GM19351 (cell line): ENCODE results near the gene COX19.
"Not testable (repeated sequence)": the region's sequence is repeated elsewhere in the genome, so short reads cannot be mapped to it uniquely, and the experiment has no call there.

Experiments used
- ATAC-seq: cut with Tn5 transposase; IDR thresholded peaks from one replicate; pipeline ENCODE4 v1.9.1; 2021; ENCODE audit warnings: mild to moderate bottlenecking, moderate library complexity; ENCODE audit not compliant: unreplicated experiment

The COX19 gene

DNA sequence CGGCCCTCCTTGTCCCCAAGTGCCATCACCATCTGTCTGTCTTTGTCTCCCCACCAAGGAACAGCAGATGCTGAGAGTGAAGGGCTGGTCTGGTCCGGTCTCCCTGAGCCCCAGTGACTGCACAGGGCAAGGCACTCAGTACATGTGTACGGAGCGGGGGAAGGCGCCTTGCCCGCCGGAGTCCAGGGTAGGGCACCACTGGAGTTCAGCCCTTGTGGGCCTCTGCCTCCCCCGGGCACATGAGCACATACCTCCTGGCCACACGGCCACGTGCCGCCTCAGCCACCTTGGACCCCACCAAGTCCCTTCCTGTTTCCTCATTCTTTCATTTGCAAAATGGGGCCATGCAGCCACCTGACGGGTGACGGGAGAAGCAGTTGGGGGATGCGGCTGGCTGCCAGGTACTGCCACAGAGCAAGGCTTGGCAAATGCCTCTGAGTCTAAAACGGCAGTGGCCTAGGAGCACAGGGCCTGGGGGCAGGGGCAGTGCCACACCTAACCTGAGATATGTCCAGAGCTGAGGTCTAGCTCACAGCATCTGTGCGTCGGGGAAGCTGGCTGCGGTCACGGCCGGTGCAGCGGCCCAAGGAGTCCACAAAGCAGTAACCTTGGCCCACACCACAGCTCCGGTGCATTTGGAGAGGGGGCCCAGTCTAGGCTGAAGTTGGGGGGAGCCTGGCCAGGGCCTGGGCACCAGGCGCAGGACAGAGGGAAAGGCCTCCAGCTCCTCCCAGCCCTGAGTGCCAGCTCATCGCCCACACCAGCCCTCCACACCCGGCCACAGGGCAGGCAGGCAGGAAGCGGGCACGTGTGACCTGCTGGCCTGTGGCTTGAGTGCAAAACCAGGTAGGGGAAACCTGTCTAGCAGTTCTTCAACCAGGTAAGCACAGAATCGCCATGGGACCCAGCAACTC, 26.1 kb downstream of the COX19 start:
- ATAC-seq = no peak

DNA sequence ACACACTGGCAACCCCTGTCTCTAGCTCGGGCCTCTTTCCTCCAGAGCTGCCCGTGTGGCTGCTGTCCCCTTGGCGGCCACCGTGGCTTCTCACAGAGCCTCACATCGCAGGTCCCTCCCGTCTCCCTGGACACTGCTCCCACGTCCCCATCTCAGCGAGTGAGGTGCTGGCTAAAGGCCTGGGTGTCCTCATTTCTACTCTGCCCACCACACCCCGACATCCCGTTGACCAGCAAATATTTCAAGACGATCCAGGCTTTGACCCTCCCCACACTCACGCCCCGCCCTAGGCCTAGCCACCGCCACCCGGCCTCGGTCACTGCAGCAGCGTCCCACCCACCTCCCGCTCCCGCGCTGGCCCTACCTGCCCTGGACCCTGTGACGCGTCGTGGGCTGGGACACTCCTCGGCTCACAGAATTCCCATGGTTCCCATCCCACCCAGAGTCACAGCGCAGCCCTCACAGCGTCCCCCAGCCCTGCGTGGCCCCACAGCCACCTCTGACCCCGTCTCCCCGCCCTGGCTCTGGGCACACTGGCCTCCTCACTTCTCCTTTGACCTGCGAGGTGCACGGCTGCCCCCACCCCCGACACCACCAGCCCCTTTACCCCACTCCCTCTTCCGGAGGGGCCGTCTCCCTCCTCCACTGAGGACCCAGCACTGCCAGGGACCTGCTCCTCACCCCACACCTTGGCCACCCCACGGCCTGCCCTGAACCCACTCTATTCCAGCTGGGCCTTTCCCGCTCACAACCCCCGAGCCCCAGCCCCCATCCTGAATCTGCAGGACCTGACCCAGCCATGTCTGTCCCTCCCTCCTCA, 27.7 kb downstream of the COX19 start:
- no peak for ATAC-seq

DNA sequence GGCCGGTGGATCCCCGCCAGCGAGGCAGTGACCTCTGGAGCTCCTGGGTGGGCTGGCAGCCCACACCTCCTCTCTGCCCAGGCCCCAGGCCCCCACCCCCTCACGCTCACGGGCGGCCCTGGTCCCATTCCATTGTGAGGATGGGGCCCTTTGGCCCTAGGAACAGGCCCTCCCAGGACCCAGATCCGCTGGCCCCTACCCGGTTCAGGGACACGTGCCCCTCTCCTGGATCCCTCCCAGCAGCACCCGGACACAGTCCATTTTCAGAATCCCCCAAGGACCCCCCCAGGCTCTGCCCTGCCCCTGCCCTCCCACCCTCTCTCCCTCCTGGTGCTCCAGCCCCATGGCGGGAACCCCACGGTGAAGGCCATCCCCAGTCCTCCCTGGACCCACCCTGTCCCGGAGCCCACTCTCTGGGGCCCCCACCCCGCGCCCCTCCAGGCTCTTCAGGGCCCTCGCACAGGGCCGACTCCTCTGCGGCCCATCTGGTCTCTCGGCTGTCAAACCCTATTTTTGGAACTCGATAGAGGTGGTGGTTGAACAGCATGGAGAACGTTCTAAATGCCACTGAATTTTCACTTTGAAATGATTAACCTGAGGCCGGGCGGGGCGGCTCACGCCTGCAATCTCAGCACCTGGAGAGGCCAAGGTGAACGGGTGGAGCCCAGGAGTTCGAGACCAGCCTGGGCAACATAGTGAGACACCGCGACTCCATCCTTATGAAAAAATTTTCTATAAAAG, 28.9 kb downstream of the COX19 start:
- ATAC-seq = no peak

DNA sequence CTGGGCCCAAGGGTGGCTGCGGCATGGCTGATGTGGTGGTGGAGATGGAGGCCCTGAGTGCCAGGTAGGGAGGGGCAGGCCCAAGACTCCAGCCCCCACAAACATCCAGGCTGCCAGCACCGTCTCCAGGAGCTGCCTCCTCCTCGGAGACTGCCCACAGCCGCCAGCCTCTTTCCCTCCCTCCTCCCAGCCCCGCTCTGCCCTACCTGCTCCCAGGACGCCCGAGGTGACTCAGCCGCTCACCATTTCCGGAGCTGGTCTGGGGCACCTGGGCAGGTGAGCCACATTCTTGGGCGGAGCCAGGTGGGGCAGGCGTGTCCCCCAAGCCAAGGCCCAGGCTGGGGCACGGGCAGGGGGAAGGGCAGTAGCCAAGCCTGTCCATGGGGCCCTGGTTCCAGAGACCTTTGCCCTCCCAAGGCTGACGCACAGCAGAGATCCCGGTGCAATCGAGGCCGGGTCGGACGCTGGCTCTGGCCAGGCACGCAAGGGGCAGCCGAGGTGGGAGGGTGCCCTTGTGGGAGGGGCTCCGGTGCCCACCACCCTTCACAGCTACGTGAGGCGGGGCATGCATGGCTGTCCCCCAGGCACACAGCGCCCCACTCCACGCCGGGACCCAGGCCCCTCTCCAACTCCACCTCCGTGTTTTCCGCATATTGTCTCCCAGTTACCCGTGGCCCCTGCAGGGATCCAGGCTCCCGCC, 29.6 kb downstream of the COX19 start:
- ATAC-seq = no peak

DNA sequence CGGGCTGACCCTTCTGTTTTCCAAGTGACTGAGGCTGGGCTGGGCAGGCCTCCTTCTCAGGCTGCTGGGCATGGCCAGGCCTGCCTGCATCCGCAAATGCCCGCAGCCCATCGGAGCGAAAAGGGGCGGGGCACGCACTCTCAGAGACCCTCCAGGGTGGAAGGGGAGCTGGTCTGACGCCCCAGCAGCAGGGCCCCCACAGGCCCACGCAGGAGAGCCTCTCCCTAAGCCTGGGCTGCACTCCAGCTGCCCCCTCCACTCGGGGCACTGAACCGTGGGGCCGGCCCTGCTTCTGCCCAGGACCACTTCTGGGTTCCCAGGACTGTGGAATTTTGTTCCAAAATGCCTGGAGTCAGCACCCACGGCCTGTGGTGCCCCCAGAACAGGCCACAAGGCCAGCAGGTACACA, 30.2 kb downstream of the COX19 start:
- ATAC-seq = no peak

DNA sequence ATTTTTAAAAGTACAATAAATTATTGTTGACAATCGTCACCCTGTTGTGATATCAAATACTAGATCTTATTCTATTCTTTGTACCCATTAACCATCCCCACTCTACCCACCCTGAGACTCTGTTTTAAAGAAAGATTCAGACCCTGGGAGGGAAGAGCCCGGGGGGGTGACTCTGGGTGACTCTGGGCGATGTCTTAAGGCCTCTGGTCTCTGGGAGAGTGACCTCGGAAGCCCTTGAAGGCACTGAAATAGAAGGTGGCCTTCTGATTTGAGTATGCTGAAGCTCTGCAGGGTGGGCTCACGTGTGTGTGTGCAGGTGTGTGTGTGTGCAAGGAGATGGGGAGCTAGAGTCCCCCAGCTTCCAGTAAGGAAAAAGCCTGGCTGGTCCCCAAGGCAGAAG, 30.6 kb downstream of the COX19 start:
- ATAC-seq = no peak

DNA sequence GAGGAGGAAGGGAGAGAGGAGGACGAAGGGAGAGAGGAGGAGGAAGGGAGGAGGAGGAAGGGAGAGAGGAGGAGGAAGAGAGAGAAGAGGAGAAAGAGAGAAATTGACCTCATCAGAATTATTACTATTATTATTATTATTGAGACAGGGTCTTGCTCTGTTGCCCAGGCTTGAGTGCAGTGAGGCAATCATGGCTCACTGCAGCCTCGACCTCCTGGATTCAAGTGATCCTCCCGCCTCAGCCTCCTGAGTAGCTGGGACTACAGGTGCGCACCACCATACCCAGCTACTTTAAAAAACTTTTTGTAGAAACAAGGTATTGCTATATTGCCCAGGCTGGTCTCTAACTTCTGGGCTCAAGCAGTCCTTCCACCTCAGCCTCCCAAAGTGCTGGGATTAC, 31.6 kb downstream of the COX19 start:
- ATAC-seq = not testable (repeated sequence)

DNA sequence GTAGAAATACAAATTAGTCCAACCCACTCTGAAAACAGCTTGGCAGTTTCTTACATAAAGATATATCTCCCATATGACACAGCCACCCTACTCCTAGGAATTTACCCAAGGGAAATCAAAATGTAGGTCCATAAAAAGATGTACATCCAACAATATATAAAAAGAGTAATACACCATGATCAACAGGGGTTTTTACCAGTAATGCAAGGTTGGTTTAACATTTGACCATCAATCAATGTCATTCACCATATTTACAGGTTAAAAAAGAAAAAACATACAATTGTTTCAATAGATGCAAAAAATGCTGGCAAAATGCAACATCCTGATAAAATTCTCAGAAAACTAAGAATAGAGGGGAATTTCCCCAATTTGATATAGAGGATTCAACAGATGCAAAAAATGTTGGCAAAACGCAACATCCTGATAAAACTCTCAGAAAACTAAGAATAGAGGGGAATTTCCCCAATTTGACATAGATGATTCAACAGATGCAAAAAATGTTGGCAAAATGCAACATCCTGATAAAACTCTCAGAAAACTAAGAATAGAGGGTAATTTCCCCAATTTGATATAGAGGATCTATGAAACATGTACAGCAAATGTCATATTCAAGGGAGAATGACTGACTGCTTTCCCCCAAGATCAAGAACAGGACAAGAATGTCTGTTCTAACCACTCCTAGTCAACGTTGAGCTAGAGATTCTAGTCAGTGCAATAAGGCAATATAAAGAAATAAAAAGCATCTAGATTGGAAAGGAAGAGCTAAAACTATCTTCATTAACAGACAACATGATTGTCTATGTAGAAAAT, 34.5 kb downstream of the COX19 start:
- no peak for ATAC-seq

DNA sequence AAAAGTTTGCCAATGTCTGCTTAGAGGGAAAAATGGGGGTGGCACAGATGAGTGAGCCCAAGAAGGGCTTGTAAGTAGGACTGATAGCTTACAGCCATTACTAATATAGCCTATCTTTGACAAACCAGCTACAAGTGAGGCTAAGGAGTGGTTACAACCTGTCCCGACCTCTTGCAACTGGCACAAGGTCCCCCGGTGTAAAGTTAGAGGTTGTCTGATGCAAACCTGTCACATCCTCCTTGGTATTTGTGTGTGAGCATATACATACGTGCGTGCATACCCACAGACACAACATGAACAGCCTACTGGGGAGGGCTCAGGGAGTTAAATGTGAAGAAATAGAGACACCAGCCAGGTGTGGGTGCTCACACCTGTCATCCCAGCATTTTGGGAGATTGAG, 35.5 kb downstream of the COX19 start:
- no peak for ATAC-seq

DNA sequence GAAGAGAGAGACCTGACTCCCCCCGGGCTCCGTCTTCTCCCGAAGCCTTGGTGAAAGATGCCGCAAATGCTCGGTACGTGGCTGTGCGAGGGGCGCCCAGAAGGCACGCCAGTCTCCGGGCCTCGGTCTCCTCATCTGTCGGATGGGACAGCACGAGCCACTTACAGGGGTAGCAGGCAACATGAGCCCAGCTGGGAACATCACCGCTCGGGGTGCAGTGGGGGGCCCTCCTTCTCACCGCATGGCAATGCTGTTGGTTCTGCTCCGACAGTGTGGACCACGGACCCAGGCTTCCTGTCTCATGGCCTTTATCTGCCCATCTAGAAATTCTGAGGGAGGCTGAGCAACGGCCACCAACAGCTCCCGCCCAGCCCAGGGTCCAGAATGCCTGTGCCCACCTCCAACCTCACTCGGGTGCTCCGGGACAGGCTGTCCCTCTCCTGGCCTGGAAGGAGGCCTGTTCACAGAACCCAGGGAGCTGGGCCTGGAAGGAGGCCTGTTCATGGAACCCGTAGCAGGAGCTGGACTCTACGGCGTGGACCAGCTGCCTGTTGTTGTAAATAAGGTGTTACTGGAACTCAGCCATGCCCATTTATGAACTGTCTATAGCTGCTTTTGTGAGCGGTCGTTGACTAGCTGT, 36.7 kb downstream of the COX19 start:
- ATAC-seq = no peak

DNA sequence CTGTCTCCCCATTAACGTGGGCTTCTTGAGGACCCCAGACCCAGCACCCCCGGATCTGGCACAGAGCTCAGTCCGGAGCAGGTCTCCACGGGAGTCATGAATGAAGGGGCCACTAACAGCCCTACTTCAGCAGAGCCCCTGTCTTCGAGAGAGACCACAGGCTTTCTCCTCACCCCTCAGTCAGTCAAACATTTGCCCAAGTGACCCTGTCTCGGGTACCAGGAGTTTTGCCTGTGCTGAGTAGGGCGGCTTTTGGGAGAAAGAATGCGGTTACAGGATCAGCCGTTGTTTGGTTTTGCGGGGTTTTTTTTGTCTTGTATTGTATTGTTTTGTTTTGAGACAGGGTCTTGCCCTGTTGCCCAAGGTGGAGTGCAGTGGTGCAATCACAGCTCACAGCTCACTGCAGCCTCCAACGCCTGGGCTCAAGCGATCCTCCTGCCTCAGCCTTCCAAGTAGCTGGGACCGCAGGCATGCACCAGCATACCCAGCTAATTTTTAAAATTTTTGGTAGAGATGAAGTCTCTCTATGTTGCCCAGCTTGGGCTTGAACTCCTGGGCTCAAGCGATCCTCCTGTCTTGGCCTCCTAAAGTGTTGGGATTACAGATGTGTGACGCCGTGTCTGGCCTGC, 37.4 kb downstream of the COX19 start:
- ATAC-seq = no peak

DNA sequence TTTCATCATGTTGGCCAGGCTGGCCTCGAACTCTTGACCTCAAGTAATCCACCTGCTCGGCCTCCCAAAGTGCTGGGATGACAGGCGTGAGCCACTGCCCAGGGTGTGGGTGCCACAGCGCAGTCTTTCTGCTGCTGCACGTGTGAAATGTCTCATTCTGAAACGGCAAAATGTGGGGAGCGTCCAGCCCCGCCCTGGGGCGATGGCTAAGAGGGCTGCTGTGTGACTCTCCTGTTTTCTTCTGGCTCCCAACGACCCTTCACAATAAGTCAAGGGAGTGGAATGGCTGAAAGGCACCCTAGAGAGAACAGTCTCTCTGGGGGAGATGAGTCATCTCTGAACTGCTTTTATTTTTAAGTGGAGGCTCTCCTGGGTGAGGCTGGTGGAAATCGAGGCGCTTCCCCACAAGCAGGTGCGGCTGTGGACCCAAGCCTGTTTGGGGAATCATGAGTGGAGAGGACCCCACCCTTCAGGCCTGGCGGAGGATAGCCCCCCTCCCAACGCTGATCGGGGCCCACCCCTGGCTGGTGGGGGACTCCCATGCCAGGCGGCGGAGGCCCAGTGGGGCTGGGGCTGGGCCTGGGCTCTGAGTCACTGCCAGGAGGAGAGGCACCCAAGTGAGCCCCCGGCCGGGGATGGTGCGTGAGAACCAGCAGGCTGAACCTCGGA, 38.8 kb downstream of the COX19 start:
- peak; percentile 89 for ATAC-seq

DNA sequence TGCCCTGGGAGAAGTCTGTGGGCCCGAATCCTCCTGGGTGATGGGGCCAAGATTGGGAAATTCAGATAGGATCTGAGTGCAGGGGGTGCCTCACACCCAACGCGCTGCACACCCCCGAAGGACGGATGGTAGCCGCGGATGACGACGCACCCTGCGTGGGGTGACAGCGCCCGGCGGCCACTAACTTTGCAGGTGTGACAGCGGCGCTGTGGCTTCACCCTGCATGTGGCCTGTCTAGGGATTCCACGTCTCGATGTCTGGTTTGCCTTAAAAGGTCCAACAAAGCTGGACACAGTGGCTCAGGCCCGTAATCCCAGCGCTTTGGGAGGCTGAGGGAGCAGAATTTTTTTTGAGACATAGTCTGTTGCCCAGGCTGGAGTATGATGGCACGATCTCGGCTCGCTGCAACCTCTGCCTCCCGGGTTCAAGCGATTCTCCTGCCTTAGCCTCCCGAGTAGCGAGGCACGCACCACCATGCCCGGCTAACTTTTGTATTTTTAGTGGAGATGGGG, 39.4 kb downstream of the COX19 start:
- no peak for ATAC-seq

DNA sequence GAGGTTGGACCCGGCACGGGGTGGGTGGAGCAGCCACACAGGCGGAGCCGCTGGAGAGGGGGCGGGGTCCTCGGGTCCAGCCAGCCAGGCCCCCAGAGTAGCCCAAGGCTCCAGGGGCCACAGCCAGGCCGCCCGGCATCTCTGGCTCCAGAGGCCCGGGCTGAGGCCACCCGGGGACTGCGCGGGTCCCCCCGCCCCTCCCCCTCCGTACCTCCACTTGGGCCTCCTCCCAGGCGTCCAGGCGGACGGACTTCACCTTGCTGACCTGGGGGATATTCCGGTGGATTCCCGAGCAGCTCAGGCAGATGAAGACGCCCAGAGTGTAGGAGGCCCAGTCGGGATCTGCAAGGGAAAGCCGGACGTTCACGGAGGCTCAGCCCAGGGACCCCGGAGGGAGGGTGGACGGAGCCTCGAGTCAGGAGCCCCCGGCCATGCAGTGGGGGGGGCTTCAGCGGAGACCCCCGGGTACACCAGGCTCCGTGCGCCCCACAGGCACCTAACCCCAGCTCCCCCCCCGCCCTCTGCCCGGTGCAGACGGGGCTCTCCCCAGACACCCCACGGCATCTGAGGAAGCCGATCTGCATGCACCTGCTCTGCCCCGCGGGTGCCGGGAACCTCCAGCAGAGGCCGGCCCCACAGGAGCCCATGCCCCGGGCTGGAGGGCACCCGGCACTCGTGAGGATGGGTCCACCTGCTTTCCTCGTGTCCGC, 40.0 kb downstream of the COX19 start:
- ATAC-seq = no peak

DNA sequence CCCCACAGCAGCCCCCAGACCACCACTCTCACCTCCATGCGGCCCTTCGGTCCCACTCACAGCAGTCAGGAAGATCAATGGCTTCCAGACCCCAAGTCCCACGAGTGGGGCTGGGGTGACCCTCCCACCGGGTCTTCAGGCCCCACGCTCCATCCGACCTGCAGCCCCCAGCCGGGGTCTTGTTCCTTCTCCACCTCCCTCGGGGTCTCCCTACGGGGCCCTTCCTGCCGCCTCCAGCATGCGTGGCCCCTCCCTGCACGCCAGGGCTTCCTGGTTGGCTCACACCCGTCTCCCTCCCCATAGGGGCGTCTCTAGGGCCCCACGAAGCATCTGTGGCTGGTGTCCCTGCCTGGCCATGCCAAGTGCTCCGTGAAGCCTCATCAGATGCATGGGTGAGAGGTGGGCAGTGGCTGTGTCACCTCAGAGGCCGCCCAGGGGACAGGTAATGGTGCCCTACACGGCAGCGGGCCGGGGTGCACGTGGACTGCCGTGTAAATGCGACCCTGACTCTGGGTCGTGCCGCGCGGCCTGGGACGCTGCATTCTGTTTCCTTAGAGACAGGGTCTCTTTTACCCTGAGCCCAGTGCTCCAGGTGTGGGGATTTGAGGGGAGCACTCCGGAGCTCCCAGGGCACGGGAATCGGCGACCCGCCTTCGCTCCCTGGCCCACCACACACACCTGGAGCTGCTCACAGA, 40.7 kb downstream of the COX19 start:
- ATAC-seq = no peak

DNA sequence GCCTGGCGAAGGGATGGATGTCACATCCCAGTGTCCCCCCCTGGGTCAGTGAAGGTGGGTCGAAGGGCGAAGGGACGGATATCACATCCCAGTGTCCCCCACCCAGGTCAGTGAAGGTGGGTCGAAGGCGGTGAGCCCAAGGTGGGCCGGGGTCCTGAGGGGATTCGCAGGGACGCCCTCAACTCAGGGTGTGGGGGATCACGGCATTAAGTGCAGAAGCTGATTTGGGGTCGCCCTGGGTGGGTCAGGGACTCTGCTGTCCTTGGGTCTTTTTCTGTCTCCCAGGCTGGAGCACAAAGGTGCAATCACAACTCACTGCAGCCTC, 42.7 kb downstream of the COX19 start:
- ATAC-seq = no peak
